Activated CD8-positive, alpha-beta memory T cell treated with anti-CD3 and anti-CD28 coated beads, Interleukin-2, amount 50 U/mL, for 24 hours (primary cell): ENCODE results near the gene SLC6A19.
"Not testable (repeated sequence)": the region's sequence is repeated elsewhere in the genome, so short reads cannot be mapped to it uniquely, and the experiment has no call there.

ENCODE experiments used
- DNase-seq: peaks from one replicate; pipeline ENCODE4 v3.0.0-alpha.2; 2020; ENCODE audit errors: extremely low read depth

Gene SLC6A19

DNA sequence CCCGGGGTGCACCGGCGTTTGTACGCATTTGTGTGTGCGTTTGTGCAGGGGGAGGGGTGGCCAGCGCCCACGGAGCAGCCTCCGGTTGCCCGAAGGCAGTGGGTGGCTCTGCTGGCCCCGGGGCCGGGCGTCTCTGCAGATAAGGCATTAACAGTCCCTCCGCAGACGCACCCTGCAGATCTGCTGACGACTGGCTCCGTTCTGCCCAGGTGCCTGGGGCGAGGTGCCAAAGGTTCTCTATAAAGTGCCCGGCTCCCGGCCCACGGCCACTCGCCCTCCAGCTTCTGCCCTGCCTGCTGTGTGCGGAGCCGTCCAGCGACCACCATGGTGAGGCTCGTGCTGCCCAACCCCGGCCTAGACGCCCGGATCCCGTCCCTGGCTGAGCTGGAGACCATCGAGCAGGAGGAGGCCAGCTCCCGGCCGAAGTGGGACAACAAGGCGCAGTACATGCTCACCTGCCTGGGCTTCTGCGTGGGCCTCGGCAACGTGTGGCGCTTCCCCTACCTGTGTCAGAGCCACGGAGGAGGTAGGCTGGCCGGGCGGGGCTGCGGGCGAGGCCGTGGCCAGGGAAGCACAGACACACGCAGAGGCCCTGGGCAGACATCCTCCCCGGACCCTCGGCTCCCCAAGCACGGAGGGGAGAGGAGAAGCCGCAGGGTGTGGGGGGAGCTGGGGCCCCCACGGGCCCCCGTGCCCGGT lies at the start of gene SLC6A19:
Gene SLC6A19, plus strand, starts transcription at position 269 of the 699 bp plus-strand sequence. Its CDS starts 56 bp downstream, at position 325.
- DNase-seq: no peak

GRCh38 chr5:1152156-1152555 lies 49.2 kb upstream of the SLC6A19 start:
- DNase-seq: no peak

- no peak for DNase-seq
These were observed 48.6 kb upstream of the SLC6A19 start for GRCh38 chr5:1152771-1153282.

DNA sequence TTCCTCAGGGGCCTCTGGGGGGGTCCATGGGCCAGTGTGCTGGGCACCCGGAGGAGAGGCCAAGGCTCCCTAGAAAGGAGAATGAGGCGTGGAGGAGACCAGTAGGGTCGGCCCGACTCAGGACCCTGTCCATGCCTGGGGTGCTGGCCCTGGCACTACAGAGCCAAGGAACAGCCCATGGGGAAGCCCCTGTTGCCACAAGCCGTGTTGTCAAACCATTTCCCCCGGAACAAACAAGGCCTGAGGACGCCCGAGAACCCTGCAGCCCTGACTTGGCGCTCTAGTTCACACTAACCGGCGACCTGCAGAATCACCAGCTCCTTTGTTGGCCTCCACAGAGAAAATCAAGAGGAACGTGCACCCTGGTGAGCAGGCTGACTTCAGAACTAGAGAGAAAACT lies 48.0 kb upstream of the SLC6A19 start:
- DNase-seq: no peak

GRCh38 chr5:1155191-1156032 lies 46.0 kb upstream of the SLC6A19 start:
- no peak for DNase-seq

GRCh38 chr5:1156033-1156753 lies 45.2 kb upstream of the SLC6A19 start:
- no peak for DNase-seq

DNA sequence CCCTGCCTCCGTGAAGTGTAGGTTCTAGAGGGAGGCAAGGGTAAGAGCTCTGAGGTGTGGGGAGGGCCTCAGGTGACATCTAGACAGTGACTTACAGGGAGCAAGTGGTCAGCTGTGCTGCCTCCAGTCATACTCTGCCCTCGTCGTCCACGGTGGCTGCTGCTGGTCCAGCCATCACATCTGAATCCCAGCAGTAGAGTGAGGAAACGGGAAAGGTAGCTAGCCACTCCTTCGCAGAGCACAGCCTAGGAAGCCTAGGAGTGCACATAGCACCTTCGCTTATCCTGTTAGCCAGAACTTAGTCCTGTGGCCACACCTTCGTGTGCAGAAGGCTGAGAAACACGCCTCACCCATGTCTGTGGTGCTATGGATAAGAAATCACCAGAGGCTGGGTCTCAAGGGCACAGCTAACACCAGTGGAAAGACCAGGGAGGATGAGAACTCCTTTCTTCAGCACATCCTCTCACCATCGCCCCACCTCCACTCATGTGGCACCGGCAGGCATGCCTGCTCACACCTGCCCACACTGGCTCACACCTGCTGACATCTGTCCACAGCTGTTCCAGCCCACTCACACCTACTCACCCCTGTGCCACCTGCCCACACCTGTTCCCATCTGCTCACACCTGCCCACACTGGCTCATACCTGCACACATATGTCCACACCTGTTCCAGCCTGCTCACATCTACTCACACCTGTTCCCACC lies 44.5 kb upstream of the SLC6A19 start:
- DNase-seq: no peak

GRCh38 chr5:1157461-1157986 lies 43.9 kb upstream of the SLC6A19 start:
- DNase-seq: not testable (repeated sequence)

GRCh38 chr5:1158647-1159340 lies 42.6 kb upstream of the SLC6A19 start:
- no peak for DNase-seq

GRCh38 chr5:1159341-1159675 lies 42.1 kb upstream of the SLC6A19 start:
- no peak for DNase-seq

DNA sequence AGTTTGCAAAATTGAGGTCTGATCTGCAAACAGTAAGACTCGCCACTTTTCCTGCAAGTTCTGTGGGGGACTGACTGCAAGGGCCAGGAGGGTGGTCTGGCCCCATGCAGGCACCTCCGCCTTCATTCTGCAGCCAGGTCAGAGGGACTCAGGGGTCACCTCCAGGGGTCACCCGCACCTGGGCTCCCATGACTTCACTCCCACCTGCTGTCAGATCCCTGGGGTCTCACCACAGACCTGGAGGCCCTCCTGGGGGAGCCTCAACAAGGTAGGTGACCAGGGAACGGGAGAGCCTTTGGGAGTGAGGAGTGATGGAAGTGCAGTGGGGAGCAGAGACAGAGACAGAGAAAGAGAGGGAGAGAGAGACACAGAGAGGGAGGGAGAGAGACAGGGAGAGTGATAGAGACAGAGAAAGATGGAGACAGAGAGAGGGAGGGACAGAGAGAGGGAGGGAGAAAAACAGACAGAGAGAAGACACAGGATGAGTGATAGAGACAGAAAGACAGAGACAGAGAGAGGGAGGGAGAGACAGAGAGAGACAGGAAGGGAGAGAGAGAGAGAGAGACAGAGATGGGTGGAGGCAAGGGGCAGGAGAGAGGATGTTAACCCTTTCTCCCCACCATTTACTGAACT lies 41.5 kb upstream of the SLC6A19 start:
- no peak for DNase-seq

GRCh38 chr5:1161108-1161832 lies 40.1 kb upstream of the SLC6A19 start:
- no peak for DNase-seq

DNA sequence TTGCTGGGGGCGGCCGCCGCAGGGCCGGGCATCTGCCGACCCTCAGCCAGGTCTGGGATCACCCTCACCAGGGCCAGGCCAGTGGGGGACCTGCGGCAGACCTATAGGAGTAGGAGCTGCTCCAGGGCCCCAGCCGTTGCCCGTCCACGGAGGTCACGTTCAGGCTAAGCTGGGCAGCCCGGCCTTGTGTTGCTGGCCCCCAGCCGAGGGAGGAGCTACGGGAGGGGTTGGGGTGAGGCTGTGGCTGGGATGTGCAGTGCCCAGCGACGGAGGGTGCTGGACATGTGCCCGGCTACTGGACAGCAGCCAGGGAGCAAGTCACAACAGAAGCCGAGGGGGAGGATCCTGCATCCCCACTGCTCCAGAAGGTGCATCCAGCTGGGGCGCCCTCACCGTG lies 39.6 kb upstream of the SLC6A19 start:
- DNase-seq: no peak

DNA sequence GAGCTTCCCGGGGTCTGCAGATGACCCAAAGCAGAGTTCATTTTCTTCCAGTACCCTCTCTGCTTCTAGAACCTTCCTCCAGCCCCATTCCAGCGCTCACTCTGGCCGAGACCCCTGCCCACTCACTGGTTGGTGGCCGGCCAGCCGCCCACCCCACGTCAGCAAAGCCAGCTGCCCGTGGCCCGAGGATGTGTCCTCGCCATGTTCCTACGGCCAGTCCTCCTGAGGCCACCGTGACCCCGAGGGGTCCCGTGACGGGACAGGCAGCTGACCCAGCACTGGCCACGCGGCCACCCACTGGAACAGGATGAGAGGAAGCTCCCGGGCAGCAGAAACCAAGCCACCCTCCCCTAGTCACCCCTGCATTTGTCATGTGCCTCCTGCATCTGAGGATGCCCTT lies 39.1 kb upstream of the SLC6A19 start:
- DNase-seq: no peak

- DNase-seq: no peak
These were observed 38.6 kb upstream of the SLC6A19 start for GRCh38 chr5:1162751-1163150.

- no peak for DNase-seq
These were observed 38.0 kb upstream of the SLC6A19 start for GRCh38 chr5:1163366-1163765.

- no peak for DNase-seq
These were observed 37.5 kb upstream of the SLC6A19 start for GRCh38 chr5:1163879-1164278.

- DNase-seq: no peak
These were observed 36.4 kb upstream of the SLC6A19 start for GRCh38 chr5:1164696-1165630.

GRCh38 chr5:1165864-1166263 lies 35.5 kb upstream of the SLC6A19 start:
- DNase-seq: no peak
